HCT116 (cell line): ENCODE results near the gene EEA1. TPM values are rescaled to one million over a fixed set of nuclear protein-coding genes. Genes with fewer than 3 reads are reported as not detected.

Source experiments
- ATAC-seq: fragments of 200-7000 bp; cut with Tn5 transposase; 2 replicates; pipeline ENCODE4 v1.9.1; 2020; ENCODE audit warnings: mild to moderate bottlenecking, moderate library complexity
- BruUV-seq: library from RNA; stranded (reverse); fragments of 400-500 nt; replicated peaks from 2 replicates; lab custom pipeline; 2021; lab: Mats Ljungman, UMichigan
- CTCF ChIA-PET: fragments of 300-600 bp; sonication (Branson Sonifier 250); formaldehyde crosslinking; loops from one replicate; lab custom pipeline; 2021; ENCODE audit warnings: antibody characterized with exemption; lab: Charles Lee
- POLR2A ChIA-PET: fragments of 300-600, 350-600 bp; sonication (Branson Sonifier 250); formaldehyde crosslinking; loops from one replicate; lab custom pipeline; 2021; ENCODE audit warnings: antibody characterized with exemption; lab: Charles Lee
- RAD21 ChIA-PET, 2 experiments: fragments of 300-600 bp; sonication (Branson Sonifier 250); formaldehyde crosslinking; loops; one replicate each; lab custom pipeline; 2023; ENCODE audit warnings: low total read pairs in 2 of 2; ENCODE audit not compliant: uncharacterized antibody in 2 of 2, unreplicated experiment in 2 of 2, low non-redundant PET in 1 of 2; lab: Charles Lee
- DNase-seq: peaks from one replicate; pipeline ENCODE4 v3.0.0-alpha.2; 2010; ENCODE audit warnings: low read depth, low spot score
- H2AFZ ChIP-seq: fragments of 200-600 bp; shearing (Covaris generic), sonication (generic); 2 replicates; pipeline ENCODE4 v1.6.1; 2017; ENCODE audit warnings: low read depth, mixed run types, mixed read lengths, antibody characterized with exemption, low read length; ENCODE audit not compliant: poor library complexity, severe bottlenecking
- H3K27ac ChIP-seq: 2 replicates; pipeline ENCODE4 v1.5.1; 2012; ENCODE audit warnings: low read depth, low read length
- H3K27me3 ChIP-seq: fragments of 200-600 bp; sonication (generic); 2 replicates; pipeline ENCODE4 v1.6.1; 2016; ENCODE audit warnings: mixed run types, low read length, mixed read lengths; ENCODE audit not compliant: insufficient read depth
- H3K36me3 ChIP-seq, 2 experiments: fragments of 200-500 bp in 1 of 2; fragments of 200-600 bp in 1 of 2; sonication (Bioruptor generic) in 1 of 2; sonication (generic) in 1 of 2; 2 replicates each; pipeline versions ENCODE4 v1.5.1 to v1.6.1; 2014 to 2016; ENCODE audit warnings: low read length in 2 of 2, inconsistent platforms in 1 of 2, mixed read lengths in 1 of 2, mixed run types in 1 of 2; ENCODE audit not compliant: insufficient read depth in 2 of 2, control insufficient read depth in 1 of 2
- H3K4me1 ChIP-seq, 2 experiments: fragments of 200-600 bp in 1 of 2; sonication (generic) in 1 of 2; 2 replicates each; pipeline versions ENCODE4 v1.5.1 to v1.6.1; 2012 to 2017; ENCODE audit warnings: low read length in 2 of 2, inconsistent platforms in 1 of 2, mild to moderate bottlenecking in 1 of 2, mixed read lengths in 1 of 2, mixed run types in 1 of 2, moderate library complexity in 1 of 2; ENCODE audit not compliant: insufficient read depth in 2 of 2, control insufficient read depth in 1 of 2
- H3K4me2 ChIP-seq: fragments of 200-600 bp; sonication (generic); 2 replicates; pipeline ENCODE4 v1.6.1; 2017; ENCODE audit warnings: mixed run types, low read length, mixed read lengths
- H3K4me3 ChIP-seq, 2 experiments: fragments of 200-600 bp in 1 of 2; sonication (generic) in 1 of 2; replicated peaks in 1 of 2; 2 replicates each; pipeline ENCODE4 v1.5.1; 2011 to 2016; ENCODE audit warnings: low read length in 2 of 2, control low read depth in 1 of 2, low read depth in 1 of 2, mild to moderate bottlenecking in 1 of 2, mixed read lengths in 1 of 2, mixed run types in 1 of 2
- H3K79me2 ChIP-seq: fragments of 200-600 bp; sonication (generic); 2 replicates; pipeline ENCODE4 v1.6.1; 2017; ENCODE audit warnings: mild to moderate bottlenecking, mixed run types, low read length, moderate library complexity, mixed read lengths; ENCODE audit not compliant: insufficient read depth
- H3K9ac ChIP-seq: fragments of 200-600 bp; sonication (generic); 2 replicates; pipeline ENCODE4 v1.6.1; 2016; ENCODE audit warnings: low read length, mixed read lengths
- H3K9me2 ChIP-seq: fragments of 200-600 bp; sonication (generic), shearing (Covaris generic); 2 replicates; pipeline ENCODE4 v1.6.1; 2017; ENCODE audit warnings: mixed run types, mild to moderate bottlenecking, moderate library complexity; ENCODE audit not compliant: insufficient read depth
- H3K9me3 ChIP-seq, 2 experiments: fragments of 200-500 bp in 1 of 2; fragments of 200-600 bp in 1 of 2; sonication (Bioruptor generic) in 1 of 2; sonication (generic) in 1 of 2; 2 replicates each; pipeline ENCODE4 v1.6.1; 2014 to 2017; ENCODE audit warnings: low read length in 2 of 2, mixed read lengths in 2 of 2, inconsistent platforms in 1 of 2, low read depth in 1 of 2, mild to moderate bottlenecking in 1 of 2, mixed run types in 1 of 2, moderate library complexity in 1 of 2; ENCODE audit not compliant: control insufficient read depth in 1 of 2, insufficient read depth in 1 of 2
- H4K20me1 ChIP-seq: fragments of 200-600 bp; sonication (generic), shearing (Covaris generic); 2 replicates; pipeline ENCODE4 v1.6.1; 2017; ENCODE audit warnings: mixed run types, mild to moderate bottlenecking, moderate library complexity; ENCODE audit not compliant: insufficient read depth
- CBX3 ChIP-seq: IDR thresholded peaks from 2 replicates; pipeline ENCODE4 v1.6.1; 2012; ENCODE audit warnings: low read depth
- CEBPB ChIP-seq: IDR thresholded peaks from 2 replicates; pipeline ENCODE4 v1.6.1; 2012; ENCODE audit warnings: low read depth
- EGR1 ChIP-seq: IDR thresholded peaks from 2 replicates; pipeline ENCODE4 v1.6.1; 2012; ENCODE audit warnings: low read depth
- ELF1 ChIP-seq: IDR thresholded peaks from 2 replicates; pipeline ENCODE4 v1.6.1; 2012; ENCODE audit warnings: low read depth, borderline replicate concordance
- EZH2 ChIP-seq: fragments of 200-600 bp; sonication (generic); IDR thresholded peaks from 2 replicates; pipeline ENCODE4 v1.6.1; 2017; ENCODE audit warnings: antibody characterized with exemption, mixed run types
- EZH2phosphoT487 ChIP-seq: fragments of 200-600 bp; IDR thresholded peaks from 2 replicates; pipeline ENCODE4 v1.6.1; 2018; ENCODE audit warnings: antibody characterized with exemption, borderline replicate concordance
- JUND ChIP-seq: IDR thresholded peaks from 2 replicates; pipeline ENCODE4 v1.6.1; 2012
- POLR2A ChIP-seq: IDR thresholded peaks from 2 replicates; pipeline ENCODE4 v1.7.0; 2011; ENCODE audit warnings: borderline replicate concordance; ENCODE audit not compliant: insufficient read depth, insufficient read length; ENCODE audit errors: extremely low read depth
- POLR2AphosphoS5 ChIP-seq: IDR thresholded peaks from 2 replicates; pipeline ENCODE4 v1.6.1; 2011; ENCODE audit warnings: mild to moderate bottlenecking, low read depth, low read length, moderate library complexity
- RAD21 ChIP-seq: IDR thresholded peaks from 2 replicates; pipeline ENCODE4 v1.6.1; 2012; ENCODE audit warnings: low read depth, mild to moderate bottlenecking
- SIN3A ChIP-seq: IDR thresholded peaks from 2 replicates; pipeline ENCODE4 v1.6.1; 2012; ENCODE audit warnings: low read depth
- SP1 ChIP-seq: IDR thresholded peaks from 2 replicates; pipeline ENCODE4 v1.6.1; 2012; ENCODE audit warnings: low read depth
- SRF ChIP-seq: IDR thresholded peaks from 2 replicates; pipeline ENCODE4 v1.6.1; 2012; ENCODE audit warnings: low read depth
- TCF7L2 ChIP-seq: IDR thresholded peaks from 2 replicates; pipeline ENCODE4 v1.7.0; 2011; ENCODE audit warnings: borderline replicate concordance, inconsistent platforms; ENCODE audit not compliant: insufficient read depth, insufficient read length; ENCODE audit errors: extremely low read depth
- YY1 ChIP-seq: IDR thresholded peaks from 2 replicates; pipeline ENCODE4 v1.6.1; 2011; ENCODE audit warnings: low read length, low read depth, moderate library complexity, mild to moderate bottlenecking; ENCODE audit not compliant: insufficient replicate concordance; ENCODE audit errors: extremely low read depth
- ZBTB33 ChIP-seq: IDR thresholded peaks from 2 replicates; pipeline ENCODE4 v1.6.1; 2011; ENCODE audit warnings: mild to moderate bottlenecking, low read length, moderate library complexity; ENCODE audit not compliant: insufficient replicate concordance; ENCODE audit errors: extremely low read depth
- ZFX ChIP-seq: fragments of 450-650 bp; IDR thresholded peaks from 2 replicates; pipeline ENCODE4 v1.6.1; 2017
- ZNF274 ChIP-seq: fragments of 200-500 bp; sonication (Bioruptor generic); IDR thresholded peaks from 2 replicates; pipeline ENCODE4 v1.6.1; 2014; ENCODE audit warnings: mild to moderate bottlenecking, low read depth, low read length, inconsistent platforms
- intact Hi-C: fragments of 100-400 bp; cut with micrococcal nuclease; formaldehyde crosslinking; loops from 2 replicates; pipeline ENCODE4 v1.10.0; 2022
- total RNA-seq: library from RNA; stranded (reverse); gene quantifications from one replicate; pipeline ENCODE4 v1.2.1, GENCODE V29; 2021; ENCODE audit not compliant: unreplicated experiment
- TF ChIP-seq, protein P1 (sequence below), 3 experiments: fragments of 200-600 bp in 1 of 3; sonication (generic) in 1 of 3; IDR thresholded peaks in 2 of 3; conservative IDR thresholded peaks in 1 of 3; 2 replicates each; pipeline ENCODE4 v1.5.1; 2012 to 2017; ENCODE audit warnings: low read depth in 2 of 3, low read length in 2 of 3, antibody characterized with exemption in 1 of 3, borderline replicate concordance in 1 of 3, control low read depth in 1 of 3, mild to moderate bottlenecking in 1 of 3, mixed read lengths in 1 of 3, mixed run types in 1 of 3, moderate library complexity in 1 of 3; ENCODE audit not compliant: insufficient read depth in 1 of 3
- TF ChIP-seq, protein P2 (sequence below): IDR thresholded peaks from 2 replicates; pipeline ENCODE4 v1.6.1; 2012

EEA1 gene
- total RNA-seq, 1 experiment from 2014 or later = 13.8 TPM

- H3K9me2 ChIP-seq = no peaks in the 10 kb centered on the region
- no peak overlapping the region for H3K27ac ChIP-seq
- ATAC-seq (peak; percentile 100), DNase-seq (peak; percentile 72)
- H3K9ac ChIP-seq = no peak overlapping the region
- ChIA-PET POLR2A (no interaction called here), CTCF (interaction anchor here (0.7 to 2.0 kb wide), 14 partner anchors 8 to 635 kb away, joined by 3 to 9 read pairs (median 4); no protein-coding TSS in a partner anchor), RAD21 (interaction anchor here in 1 of 2 experiments (1.2 kb wide), 1 partner anchor 159 kb away, joined by 3 read pairs; no protein-coding TSS in a partner anchor)
- no peaks in the 10 kb centered on the region for H3K4me1 ChIP-seq
- no peak overlapping the region for H3K4me2 ChIP-seq
- H3K36me3 ChIP-seq = no peaks in the 10 kb centered on the region
- no peaks in the 10 kb centered on the region for H4K20me1 ChIP-seq
- no peaks in the 10 kb centered on the region for H3K27me3 ChIP-seq
- no peaks in the 10 kb centered on the region for H3K9me3 ChIP-seq
- H3K79me2 ChIP-seq = no peaks in the 10 kb centered on the region
- H2AFZ ChIP-seq = no peak overlapping the region
- intact Hi-C loops = loop anchor here (1.0 to 5.0 kb wide), 3 partner anchors 202 to 1317 kb away; no protein-coding TSS in a partner anchor
- no TSS peak for BruUV-seq
- H3K4me3 ChIP-seq = no peak overlapping the region
- no peak for TF ChIP-seq YY1
- no peak for TF ChIP-seq CEBPB
- TF ChIP-seq EGR1 = no peak
- peak; percentile 92 for TF ChIP-seq RAD21
- no peak for TF ChIP-seq ELF1
- no peak for TF ChIP-seq SIN3A
- TF ChIP-seq CBX3 = 0 out of 2 replicates have a peak, but pooled peaks have one; percentile 25
- no peak for TF ChIP-seq ZBTB33
- no peak for TF ChIP-seq EZH2
- TF ChIP-seq EZH2phosphoT487 = no peak
- TF ChIP-seq SRF = no peak
- no peak for TF ChIP-seq TCF7L2
- TF ChIP-seq ZFX = no peak
- TF ChIP-seq SP1 = no peak
- TF ChIP-seq, protein P1, sequence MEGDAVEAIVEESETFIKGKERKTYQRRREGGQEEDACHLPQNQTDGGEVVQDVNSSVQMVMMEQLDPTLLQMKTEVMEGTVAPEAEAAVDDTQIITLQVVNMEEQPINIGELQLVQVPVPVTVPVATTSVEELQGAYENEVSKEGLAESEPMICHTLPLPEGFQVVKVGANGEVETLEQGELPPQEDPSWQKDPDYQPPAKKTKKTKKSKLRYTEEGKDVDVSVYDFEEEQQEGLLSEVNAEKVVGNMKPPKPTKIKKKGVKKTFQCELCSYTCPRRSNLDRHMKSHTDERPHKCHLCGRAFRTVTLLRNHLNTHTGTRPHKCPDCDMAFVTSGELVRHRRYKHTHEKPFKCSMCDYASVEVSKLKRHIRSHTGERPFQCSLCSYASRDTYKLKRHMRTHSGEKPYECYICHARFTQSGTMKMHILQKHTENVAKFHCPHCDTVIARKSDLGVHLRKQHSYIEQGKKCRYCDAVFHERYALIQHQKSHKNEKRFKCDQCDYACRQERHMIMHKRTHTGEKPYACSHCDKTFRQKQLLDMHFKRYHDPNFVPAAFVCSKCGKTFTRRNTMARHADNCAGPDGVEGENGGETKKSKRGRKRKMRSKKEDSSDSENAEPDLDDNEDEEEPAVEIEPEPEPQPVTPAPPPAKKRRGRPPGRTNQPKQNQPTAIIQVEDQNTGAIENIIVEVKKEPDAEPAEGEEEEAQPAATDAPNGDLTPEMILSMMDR (IDR thresholded peaks at IDR 0.05 in 2 of 3, conservative IDR thresholded peaks at IDR 0.05 in 1 of 3; ENCODE audit: borderline replicate concordance in 1 of 3, insufficient read depth in 1 of 3, low read depth in 2 of 3, low read length in 2 of 3) = peak; percentile 49 to 76 (median 62); a peak in 5 of 6 replicates
- TF ChIP-seq JUND = no peak
- TF ChIP-seq POLR2A = no peak
- TF ChIP-seq ZNF274 = no peak
- TF ChIP-seq, protein P2, sequence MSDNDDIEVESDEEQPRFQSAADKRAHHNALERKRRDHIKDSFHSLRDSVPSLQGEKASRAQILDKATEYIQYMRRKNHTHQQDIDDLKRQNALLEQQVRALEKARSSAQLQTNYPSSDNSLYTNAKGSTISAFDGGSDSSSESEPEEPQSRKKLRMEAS = 0 out of 2 replicates have a peak, but pooled peaks have one; percentile 25
- TF ChIP-seq POLR2AphosphoS5 = no peak
These were observed 144.1 kb downstream of the EEA1 start for GRCh38 chr12:92784797-92785562.
